ENCODE results near the gene HOXA10.
A peak's percentile ranks its signal among the peaks of the same experiment; 100 is the strongest.

HOXA10 gene

DNA sequence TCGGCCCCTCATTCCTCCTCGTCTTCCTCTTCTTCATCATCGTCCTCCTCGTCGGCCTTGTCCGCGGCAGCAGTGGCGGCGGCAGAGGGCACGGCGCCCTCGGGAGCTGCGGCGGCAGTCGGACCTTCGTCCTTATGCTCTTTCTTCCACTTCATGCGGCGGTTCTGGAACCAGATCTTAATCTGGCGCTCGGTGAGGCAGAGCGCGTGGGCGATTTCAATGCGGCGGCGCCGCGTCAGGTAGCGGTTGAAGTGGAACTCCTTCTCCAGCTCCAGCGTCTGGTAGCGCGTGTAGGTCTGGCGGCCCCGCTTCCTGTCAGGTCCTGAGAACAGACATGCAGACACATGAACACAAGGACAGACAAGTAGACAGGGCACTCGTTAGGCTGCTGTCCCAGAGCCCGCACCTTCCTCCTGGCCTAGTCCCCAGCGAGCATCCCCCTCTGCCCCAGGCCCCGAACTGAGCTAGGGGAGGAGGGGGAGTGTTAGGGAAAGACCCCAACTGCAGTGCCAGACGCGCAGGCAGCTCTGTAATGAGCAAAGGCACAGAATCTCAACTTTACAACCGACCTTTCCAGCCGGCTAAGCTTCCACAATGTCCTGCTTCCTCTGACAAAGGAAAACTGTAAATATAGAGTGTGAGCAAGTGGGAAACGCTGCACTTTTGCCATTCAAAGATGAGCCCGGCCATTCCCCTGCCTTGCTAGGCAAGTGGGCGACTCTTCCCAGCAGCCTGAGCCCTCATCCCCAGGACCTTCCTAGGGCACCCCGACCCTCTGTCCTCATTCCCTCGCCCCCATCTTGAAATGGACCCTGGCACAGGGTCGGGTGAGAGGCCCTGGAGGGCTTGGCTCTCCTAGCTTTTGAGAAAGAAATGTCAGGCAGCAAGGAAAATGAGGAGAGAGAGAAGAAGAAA, 19.0 kb downstream of the HOXA10 start:
- DNase-seq (ENCODE audit: low read depth) = no peak

DNA sequence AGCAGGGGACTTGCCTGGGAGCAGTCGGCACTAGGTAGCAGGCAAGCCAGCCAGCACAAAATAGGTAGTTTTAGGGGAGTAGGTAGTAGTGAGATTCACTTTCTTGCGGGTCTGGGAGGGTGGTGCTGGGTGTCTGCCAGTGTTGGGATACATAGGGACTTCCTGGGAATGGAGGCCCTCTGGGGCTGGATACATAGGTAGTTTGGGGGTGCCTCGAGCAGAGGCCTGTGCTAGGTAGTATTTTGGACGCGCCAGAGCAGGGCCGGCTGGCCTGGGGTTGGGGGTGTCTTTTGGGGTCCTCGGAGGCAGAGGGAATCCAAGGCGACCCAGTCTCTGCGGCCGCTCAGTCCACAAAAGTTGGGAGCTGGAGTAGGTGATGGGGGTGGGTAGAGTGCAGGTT, 19.8 kb downstream of the HOXA10 start:
- no peak for DNase-seq (ENCODE audit: low read depth)

DNA sequence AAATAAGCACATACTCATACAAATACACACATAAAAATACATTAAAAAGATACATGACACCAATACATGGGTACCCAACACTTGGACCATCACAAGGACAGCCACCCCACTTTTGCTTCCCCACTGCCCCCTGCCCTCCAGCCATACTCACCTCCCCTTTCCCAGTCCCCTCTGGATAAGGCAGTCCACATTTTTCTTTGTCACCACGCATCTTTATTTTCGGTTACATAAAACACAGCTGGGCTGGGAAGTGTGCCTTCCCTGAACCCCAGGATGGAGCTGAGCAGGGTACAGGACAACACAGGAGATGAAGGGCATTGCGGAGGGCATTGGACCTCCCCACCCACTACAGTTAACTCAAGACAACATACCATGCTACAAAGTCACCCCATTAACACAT, 20.6 kb downstream of the HOXA10 start:
- DNase-seq (ENCODE audit: low read depth) = no peak

DNA sequence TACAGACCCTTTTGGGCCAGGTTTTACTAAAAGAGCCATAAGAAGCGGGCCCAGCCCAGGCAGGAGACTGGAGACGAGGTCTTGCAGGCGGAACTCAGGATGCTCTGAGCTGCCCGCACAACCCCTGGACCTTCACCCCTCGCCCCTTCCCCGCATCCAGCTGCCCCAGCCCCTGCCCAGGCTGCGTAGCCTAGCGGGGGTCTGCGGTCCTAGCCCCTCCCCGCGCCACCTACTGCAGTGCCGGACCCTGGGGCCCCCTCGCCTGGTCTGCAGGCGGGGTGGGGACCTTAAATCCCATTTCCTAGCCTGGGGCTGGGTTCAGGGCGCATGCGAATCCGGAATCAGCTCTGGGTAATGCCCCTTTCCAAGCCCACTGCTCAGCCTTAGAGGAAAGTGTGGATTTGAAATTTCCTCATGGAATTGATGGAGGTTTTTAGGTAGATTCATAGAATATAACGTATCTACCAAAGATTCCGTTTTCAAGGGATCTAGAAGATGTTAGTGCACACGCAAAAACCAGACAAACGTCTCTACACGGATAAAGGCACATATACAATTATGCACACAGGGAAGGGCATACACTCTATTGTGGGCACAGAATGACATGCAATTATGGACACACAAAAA, 21.2 kb downstream of the HOXA10 start:
- no peak for DNase-seq (ENCODE audit: low read depth)

DNA sequence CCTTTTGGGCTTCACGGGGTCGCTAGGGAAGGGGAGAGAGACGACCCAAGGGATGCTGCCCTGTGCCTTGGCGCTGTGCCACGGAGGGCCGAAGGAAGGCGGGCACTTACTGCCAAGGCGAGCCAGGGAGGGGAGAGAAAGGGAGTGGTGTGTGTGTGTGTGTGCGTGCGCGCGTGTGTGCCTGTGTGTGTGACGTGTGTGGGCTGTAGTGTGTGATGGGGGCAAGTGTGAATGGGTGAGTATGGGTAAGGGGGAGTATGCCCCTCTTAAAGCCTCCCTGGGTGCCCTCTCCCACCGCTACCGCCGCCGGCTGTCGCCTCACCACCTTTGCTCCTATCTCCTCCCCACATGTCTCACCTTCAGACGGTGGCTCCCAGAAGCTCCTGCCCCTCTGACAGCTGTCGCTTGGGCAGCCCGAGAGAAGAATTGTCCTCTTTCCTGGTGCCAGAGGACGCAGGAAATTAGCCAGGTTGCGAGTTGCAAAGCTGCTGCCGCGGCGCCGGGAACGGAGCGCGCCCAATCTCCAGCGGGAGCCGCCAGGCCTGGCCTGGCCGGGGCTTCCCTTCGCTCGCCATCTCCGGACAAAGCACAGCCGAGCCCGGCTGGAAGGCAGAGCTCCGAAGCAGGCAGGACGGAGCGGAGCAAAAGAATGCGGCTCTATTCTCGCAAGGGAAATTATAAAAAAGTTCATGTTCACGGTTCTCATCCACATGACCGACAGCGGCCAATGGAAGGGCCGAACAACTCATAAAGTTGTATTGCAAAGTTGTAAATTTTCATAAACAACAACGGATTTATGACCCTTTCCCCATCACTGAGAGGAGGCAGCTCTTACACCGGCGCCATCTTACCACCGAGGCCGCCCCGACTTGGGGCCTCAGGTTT, 21.9 kb downstream of the HOXA10 start, which contains the start of gene HOXA3:
Gene HOXA3, minus strand, starts transcription at position 653 of the 885 bp plus-strand sequence. CDS start 41,943 bp downstream, outside the sequence.
- peak; percentile 60 for DNase-seq (ENCODE audit: low read depth)

GRCh38 chr7:27151341-27151930, 22.7 kb downstream of the HOXA10 start:
- peak; percentile 28 for DNase-seq (ENCODE audit: low read depth)

GRCh38 chr7:27150568-27151340, 23.4 kb downstream of the HOXA10 start:
- DNase-seq (ENCODE audit: low read depth) = peak; percentile 74

GRCh38 chr7:27149842-27150567, 24.1 kb downstream of the HOXA10 start:
- DNase-seq (ENCODE audit: low read depth) = no peak

GRCh38 chr7:27148756-27149641, 25.1 kb downstream of the HOXA10 start:
- DNase-seq (ENCODE audit: low read depth) = no peak

DNA sequence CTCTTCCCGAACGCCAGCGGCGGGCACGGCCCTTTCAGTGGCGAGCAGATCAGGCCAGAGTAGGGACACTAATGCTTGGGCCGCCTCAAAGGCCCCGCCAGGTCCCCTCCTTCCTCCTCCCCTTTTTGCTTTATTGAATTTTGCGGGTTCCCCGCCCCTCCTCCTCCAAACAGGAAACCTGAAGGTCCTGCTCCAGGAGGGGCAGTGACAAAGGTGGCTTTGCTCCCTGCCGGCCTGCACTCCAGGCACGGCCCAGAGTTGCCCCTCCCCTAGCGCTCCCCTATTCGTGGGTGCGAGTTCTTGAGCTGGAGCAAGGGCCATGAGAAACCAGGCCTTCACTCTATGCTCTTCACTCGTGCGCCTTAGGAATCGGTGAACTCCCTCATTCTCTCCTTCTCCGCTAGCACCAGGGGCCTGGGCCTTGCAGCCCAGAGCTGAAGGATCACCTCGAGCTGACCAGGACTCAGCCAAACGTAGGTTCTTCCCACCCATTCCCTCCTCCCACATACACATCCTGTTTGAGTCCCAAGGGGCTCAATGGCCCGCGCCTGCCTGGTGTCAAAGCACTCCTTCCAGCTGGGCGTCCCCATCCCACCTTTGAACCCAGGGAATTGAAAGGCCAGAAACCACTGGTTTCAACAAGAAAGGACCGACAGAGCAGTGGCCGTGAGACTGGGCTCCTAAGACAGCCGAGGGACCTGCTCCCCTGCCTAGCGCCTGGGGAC, 25.9 kb downstream of the HOXA10 start:
- no peak for DNase-seq (ENCODE audit: low read depth)

DNA sequence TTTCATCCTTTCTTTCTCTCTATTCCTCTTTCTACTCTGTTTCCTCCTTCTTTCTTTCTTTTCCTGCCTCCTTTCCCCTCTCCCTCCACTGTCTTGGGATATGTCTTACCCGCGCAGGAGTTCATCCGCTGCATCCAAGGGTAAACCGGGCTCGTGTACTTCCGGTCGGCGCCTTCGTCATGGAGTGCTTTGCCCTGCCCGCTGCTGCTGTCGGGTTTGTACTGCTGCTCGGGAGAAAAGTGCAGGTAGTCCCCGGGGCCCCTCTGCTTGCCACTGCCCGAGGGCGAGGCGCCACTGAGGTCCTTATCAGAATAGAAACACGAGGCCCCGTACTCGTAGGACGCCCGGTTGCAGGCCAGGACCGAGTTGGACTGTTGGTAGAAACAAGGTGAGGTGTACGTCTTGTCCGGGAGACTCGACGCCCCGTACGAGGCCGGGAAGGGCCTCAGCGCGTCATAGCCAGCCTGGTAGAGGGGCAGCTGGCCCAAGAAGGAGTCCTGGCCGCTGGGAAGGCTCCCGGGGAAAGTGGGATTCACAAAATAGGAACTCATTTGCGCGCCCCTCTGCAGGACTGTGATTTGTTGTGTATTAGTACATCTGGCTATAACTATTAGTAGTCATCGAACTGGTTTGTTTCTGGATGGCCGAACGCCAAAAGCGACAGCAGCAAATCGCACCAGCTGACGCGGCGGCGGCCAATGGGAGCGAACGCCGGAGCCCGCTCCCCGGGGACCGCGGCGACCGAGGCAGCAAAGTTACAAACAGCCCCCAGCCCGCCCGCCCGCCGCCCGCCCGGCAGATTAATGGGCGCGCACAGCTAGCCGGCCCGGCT, 26.7 kb downstream of the HOXA10 start, which contains the start of gene HOXA6:
Gene HOXA6, minus strand, starts transcription at position 576 of the 832 bp plus-strand sequence. Its CDS starts 25 bp downstream, at position 551.
- no peak for DNase-seq (ENCODE audit: low read depth)

GRCh38 chr7:27146491-27147198, 27.5 kb downstream of the HOXA10 start:
- no peak for DNase-seq (ENCODE audit: low read depth)

DNA sequence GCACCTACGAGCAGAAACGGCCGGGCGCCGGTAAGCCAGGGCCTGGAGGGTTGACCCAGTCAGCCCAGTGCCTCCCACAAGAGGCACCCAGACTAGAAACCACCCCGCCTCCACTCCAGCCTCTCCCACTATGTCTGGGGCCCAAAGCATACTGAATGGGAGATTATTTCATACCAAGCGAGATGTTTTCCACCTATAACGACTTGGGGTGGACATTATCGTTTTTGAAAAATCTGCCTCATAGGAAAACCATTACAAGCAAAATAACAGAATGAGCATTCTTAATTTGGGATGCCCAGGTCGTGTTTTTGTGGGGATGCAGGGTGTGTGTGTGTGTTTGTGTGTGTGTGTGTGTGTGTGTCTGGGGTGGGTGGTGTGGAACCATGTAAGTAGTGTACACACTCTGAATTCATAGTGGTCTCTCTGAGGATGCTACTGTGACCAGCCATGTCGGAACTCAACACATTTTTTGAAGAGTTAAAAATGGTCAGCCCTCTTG, 28.2 kb downstream of the HOXA10 start:
- no peak for DNase-seq (ENCODE audit: low read depth)

DNA sequence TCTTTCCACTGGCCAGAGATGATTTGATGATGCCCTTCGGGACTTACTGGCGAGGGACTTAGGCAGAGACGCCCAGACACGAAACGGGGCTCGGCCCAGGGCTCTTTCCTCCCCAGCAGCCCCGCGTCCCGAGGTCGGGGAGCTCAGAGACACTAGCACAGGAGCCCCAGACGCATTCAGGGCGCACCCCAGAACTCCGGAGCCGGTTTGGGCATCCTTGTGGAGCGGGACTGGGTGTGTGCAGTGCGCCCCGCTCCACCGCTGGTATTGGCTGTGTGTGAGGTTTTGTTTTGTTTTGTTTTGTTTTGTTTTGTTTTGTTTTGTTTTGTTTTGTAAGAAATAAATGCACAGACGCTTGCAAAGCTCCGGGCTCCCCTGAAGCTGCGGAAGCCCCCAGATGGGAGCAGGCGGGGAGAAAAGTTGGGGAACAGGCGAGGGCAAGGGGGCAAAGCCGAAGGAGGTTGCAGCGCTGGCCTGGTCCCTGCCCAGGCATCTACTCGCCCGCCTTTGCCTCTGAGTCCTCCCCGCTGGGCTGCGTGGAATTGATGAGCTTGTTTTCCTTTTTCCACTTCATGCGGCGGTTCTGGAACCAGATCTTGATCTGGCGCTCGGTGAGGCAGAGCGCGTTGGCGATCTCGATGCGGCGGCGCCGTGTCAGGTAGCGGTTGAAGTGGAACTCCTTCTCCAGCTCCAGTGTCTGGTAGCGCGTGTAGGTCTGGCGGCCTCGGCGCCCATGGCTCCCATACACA, 28.8 kb downstream of the HOXA10 start:
- DNase-seq (ENCODE audit: low read depth) = no peak

DNA sequence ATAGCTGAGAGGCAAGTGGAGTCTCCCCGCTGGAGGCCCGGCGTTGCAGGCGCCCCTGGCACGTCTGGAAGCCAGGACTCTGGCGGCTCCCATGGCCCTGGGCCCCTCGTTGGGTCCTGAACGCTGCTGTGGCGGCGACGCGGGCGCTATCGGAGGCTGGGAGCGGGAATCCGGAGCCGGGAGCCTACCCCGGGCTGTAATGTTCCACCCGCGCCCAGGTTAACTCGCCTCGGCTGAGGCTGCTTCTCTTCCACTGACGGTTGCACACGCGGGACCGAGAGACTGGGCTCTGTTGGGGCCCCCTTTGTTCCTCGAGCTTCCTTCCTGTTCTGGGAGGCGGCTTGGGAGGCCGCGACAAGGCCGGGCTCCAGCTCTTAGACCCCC, 29.3 kb downstream of the HOXA10 start:
- DNase-seq (ENCODE audit: low read depth) = no peak

All from HS-5 (cell line).